Neural crest cell (in vitro differentiated cells): ENCODE data around the gene FARP2. TPM values are rescaled to one million over a fixed set of nuclear protein-coding genes. Genes with fewer than 3 reads are reported as not detected.

Experiments
- DNase-seq: peaks from one replicate; pipeline ENCODE4 v3.0.0; 2021; ENCODE audit warnings: low read depth, mixed read lengths, low spot score
- H3K27ac Mint-ChIP-seq: one replicate; pipeline ENCODE4 v1.8.0; 2021; ENCODE audit warnings: mild to moderate bottlenecking, mixed read lengths; ENCODE audit not compliant: unreplicated experiment
- H3K27me3 Mint-ChIP-seq: 2 replicates; pipeline ENCODE4 v1.8.0; 2021; ENCODE audit warnings: low read depth, mild to moderate bottlenecking, mixed read lengths
- H3K36me3 Mint-ChIP-seq: 2 replicates; pipeline ENCODE4 v1.8.0; 2021; ENCODE audit warnings: low read depth, mild to moderate bottlenecking, mixed read lengths
- H3K4me1 Mint-ChIP-seq: 2 replicates; pipeline ENCODE4 v1.8.0; 2021; ENCODE audit warnings: mixed read lengths
- H3K4me3 Mint-ChIP-seq: one replicate; pipeline ENCODE4 v1.8.0; 2021; ENCODE audit warnings: mild to moderate bottlenecking, mixed read lengths
- H3K9me3 Mint-ChIP-seq: 2 replicates; pipeline ENCODE4 v1.8.0; 2021; ENCODE audit warnings: mixed read lengths
- CTCF ChIP-seq: fragments of 200-600 bp; sonication (generic); conservative IDR thresholded peaks from 2 replicates; pipeline ENCODE4 v1.5.0; 2021; ENCODE audit warnings: antibody characterized with exemption, mild to moderate bottlenecking
- total RNA-seq: library from RNA; stranded (reverse); gene quantifications from 2 replicates; pipeline ENCODE4 v1.2.1, GENCODE V29; 2021

The FARP2 gene
- total RNA-seq, 1 donor from 2014 or later: 36.1 TPM

GRCh38 chr2:241310917-241311566, 45.0 kb upstream of the FARP2 start:
- DNase-seq: no peak
- Mint-ChIP-seq H3K27ac (no peak overlapping the region), H3K4me1 (peaks cover 30% of the 10 kb centered on the region), H3K36me3 (no peaks in the 10 kb centered on the region), H3K9me3 (no peaks in the 10 kb centered on the region), H3K27me3 (peaks cover 2% of the 10 kb centered on the region), H3K4me3 (peak overlapping the region; percentile 52)
- no peak for TF ChIP-seq CTCF

GRCh38 chr2:241312082-241312481, 44.0 kb upstream of the FARP2 start:
- Mint-ChIP-seq H3K9me3 (no peaks in the 10 kb centered on the region), H3K4me1 (peaks cover 34% of the 10 kb centered on the region), H3K4me3 (peak overlapping the region; percentile 52), H3K27me3 (peaks cover 2% of the 10 kb centered on the region), H3K27ac (no peak overlapping the region), H3K36me3 (peaks cover 2% of the 10 kb centered on the region)
- no peak for DNase-seq
- no peak for TF ChIP-seq CTCF

GRCh38 chr2:241313543-241314095, 42.5 kb upstream of the FARP2 start:
- Mint-ChIP-seq H3K9me3 (no peaks in the 10 kb centered on the region), H3K27ac (no peak overlapping the region), H3K27me3 (peaks cover 2% of the 10 kb centered on the region), H3K36me3 (peaks cover 3% of the 10 kb centered on the region), H3K4me3 (peak overlapping the region; percentile 92), H3K4me1 (peaks cover 49% of the 10 kb centered on the region)
- no peak for DNase-seq
- no peak for TF ChIP-seq CTCF

GRCh38 chr2:241314226-241315092, 41.6 kb upstream of the FARP2 start:
- DNase-seq: no peak
- H3K27me3 Mint-ChIP-seq: peaks cover 2% of the 10 kb centered on the region
- no peak for TF ChIP-seq CTCF
- H3K4me3 Mint-ChIP-seq: peak overlapping the region; percentile 92
- peak overlapping the region; percentile 90 for H3K27ac Mint-ChIP-seq
- peaks cover 3% of the 10 kb centered on the region for H3K36me3 Mint-ChIP-seq
- H3K9me3 Mint-ChIP-seq: no peaks in the 10 kb centered on the region
- peaks cover 55% of the 10 kb centered on the region for H3K4me1 Mint-ChIP-seq

- H3K27ac Mint-ChIP-seq: peak within 1 kb of the TSS; percentile 100
- H3K4me1 Mint-ChIP-seq: peaks cover 57% of the 10 kb centered on the region
- peaks cover 2% of the 10 kb centered on the region for H3K27me3 Mint-ChIP-seq
- H3K4me3 Mint-ChIP-seq: peak within 1 kb of the TSS; percentile 100
- no peaks in the 10 kb centered on the region for H3K9me3 Mint-ChIP-seq
- H3K36me3 Mint-ChIP-seq: peaks cover 5% of the 10 kb centered on the region
- peak; percentile 99 for DNase-seq
- peak; percentile 57 for TF ChIP-seq CTCF
These were observed 40.8 kb upstream of the FARP2 start, which contains the start of gene HDLBP for GRCh38 chr2:241315093-241315878. TSS of gene HDLBP (minus strand) at chr2:241315672. CDS start at chr2:241266869, 48,803 bp downstream.
